ENCODE data around the gene SYT1. TPM values are rescaled to one million over a fixed set of nuclear protein-coding genes. Genes with fewer than 3 reads are reported as not detected.

Gene SYT1
- total and polyA plus RNA-seq, 2 donors (not counting 1 experiment from before 2014, with no cell fraction given), result 0.90 to 2.1 TPM

GRCh38 chr12:79356216-79356615, 491.6 kb downstream of the SYT1 start:
- H3K4me1 ChIP-seq (ENCODE audit: control insufficient read depth, extremely low read depth, insufficient read depth, low read length), result no peaks in the 10 kb centered on the region
- H3K27ac ChIP-seq (ENCODE audit: insufficient read depth, low read length), result no peak overlapping the region
- no peaks in the 10 kb centered on the region for H4K20me1 ChIP-seq (ENCODE audit: control insufficient read depth, extremely low read depth, insufficient read depth, low read length)
- TF ChIP-seq CTCF (conservative IDR thresholded peaks at IDR 0.05 in 1 of 2, IDR thresholded peaks at IDR 0.05 in 1 of 2; ENCODE audit: low read depth in 1 of 2, low read length in 2 of 2), result no peak
- TF ChIP-seq EZH2 (IDR thresholded peaks at IDR 0.05; ENCODE audit: low read length, missing control alignments), result no peak
- no peak for DNase-seq (ENCODE audit: low read depth in 2 of 2)
- H3K9me3 ChIP-seq (ENCODE audit: control insufficient read depth, insufficient read depth, low read depth, low read length), result no peaks in the 10 kb centered on the region
- no peaks in the 10 kb centered on the region for H3K36me3 ChIP-seq (ENCODE audit: control insufficient read depth, insufficient read depth, low read length)
- H3K9ac ChIP-seq (ENCODE audit: insufficient read depth, low read length), result no peak overlapping the region
- H3K4me3 ChIP-seq (replicated peaks in 1 of 4; ENCODE audit: control extremely low read depth in 1 of 4, insufficient read depth in 1 of 4, low read depth in 3 of 4, low read length in 4 of 4), result no peak overlapping the region
- H3K27me3 ChIP-seq (ENCODE audit: control insufficient read depth, insufficient read depth, low read length), result peaks cover 2% of the 10 kb centered on the region
- H3K4me2 ChIP-seq (ENCODE audit: extremely low read depth, insufficient read depth, low read length), result no peak overlapping the region
- no peak overlapping the region for H2AFZ ChIP-seq (ENCODE audit: low read length)
- no peaks in the 10 kb centered on the region for H3K79me2 ChIP-seq (ENCODE audit: control insufficient read depth, insufficient read depth, low read length)

GRCh38 chr12:79357048-79357447, 492.5 kb downstream of the SYT1 start:
- no peaks in the 10 kb centered on the region for H4K20me1 ChIP-seq (ENCODE audit: control insufficient read depth, extremely low read depth, insufficient read depth, low read length)
- H3K4me2 ChIP-seq (ENCODE audit: extremely low read depth, insufficient read depth, low read length), result no peak overlapping the region
- no peaks in the 10 kb centered on the region for H3K36me3 ChIP-seq (ENCODE audit: control insufficient read depth, insufficient read depth, low read length)
- no peak overlapping the region for H3K9ac ChIP-seq (ENCODE audit: insufficient read depth, low read length)
- H3K4me1 ChIP-seq (ENCODE audit: control insufficient read depth, extremely low read depth, insufficient read depth, low read length), result no peaks in the 10 kb centered on the region
- no peaks in the 10 kb centered on the region for H3K9me3 ChIP-seq (ENCODE audit: control insufficient read depth, insufficient read depth, low read depth, low read length)
- no peak overlapping the region for H2AFZ ChIP-seq (ENCODE audit: low read length)
- no peak overlapping the region for H3K27ac ChIP-seq (ENCODE audit: insufficient read depth, low read length)
- peaks cover 2% of the 10 kb centered on the region for H3K27me3 ChIP-seq (ENCODE audit: control insufficient read depth, insufficient read depth, low read length)
- H3K4me3 ChIP-seq (replicated peaks in 1 of 4; ENCODE audit: control extremely low read depth in 1 of 4, insufficient read depth in 1 of 4, low read depth in 3 of 4, low read length in 4 of 4), result no peak overlapping the region
- H3K79me2 ChIP-seq (ENCODE audit: control insufficient read depth, insufficient read depth, low read length), result no peaks in the 10 kb centered on the region
- TF ChIP-seq EZH2 (IDR thresholded peaks at IDR 0.05; ENCODE audit: low read length, missing control alignments) (no peak), CTCF (conservative IDR thresholded peaks at IDR 0.05 in 1 of 2, IDR thresholded peaks at IDR 0.05 in 1 of 2; ENCODE audit: low read depth in 1 of 2, low read length in 2 of 2) (no peak)
- no peak for DNase-seq (ENCODE audit: low read depth in 2 of 2)

- no peaks in the 10 kb centered on the region for H3K9me3 ChIP-seq (ENCODE audit: control insufficient read depth, insufficient read depth, low read depth, low read length)
- H3K4me1 ChIP-seq (ENCODE audit: control insufficient read depth, extremely low read depth, insufficient read depth, low read length), result no peaks in the 10 kb centered on the region
- H3K4me2 ChIP-seq (ENCODE audit: extremely low read depth, insufficient read depth, low read length), result no peak overlapping the region
- no peak overlapping the region for H3K4me3 ChIP-seq (replicated peaks in 1 of 4; ENCODE audit: control extremely low read depth in 1 of 4, insufficient read depth in 1 of 4, low read depth in 3 of 4, low read length in 4 of 4)
- no peaks in the 10 kb centered on the region for H3K27me3 ChIP-seq (ENCODE audit: control insufficient read depth, insufficient read depth, low read length)
- H2AFZ ChIP-seq (ENCODE audit: low read length), result no peak overlapping the region
- TF ChIP-seq EZH2 (IDR thresholded peaks at IDR 0.05; ENCODE audit: low read length, missing control alignments), result no peak
- no peak for TF ChIP-seq CTCF (conservative IDR thresholded peaks at IDR 0.05 in 1 of 2, IDR thresholded peaks at IDR 0.05 in 1 of 2; ENCODE audit: low read depth in 1 of 2, low read length in 2 of 2)
- no peak overlapping the region for H3K27ac ChIP-seq (ENCODE audit: insufficient read depth, low read length)
- peak in 1 of 2 donors; percentile 16 for DNase-seq (ENCODE audit: low read depth in 2 of 2)
- H3K79me2 ChIP-seq (ENCODE audit: control insufficient read depth, insufficient read depth, low read length), result no peaks in the 10 kb centered on the region
- no peak overlapping the region for H3K9ac ChIP-seq (ENCODE audit: insufficient read depth, low read length)
- no peaks in the 10 kb centered on the region for H4K20me1 ChIP-seq (ENCODE audit: control insufficient read depth, extremely low read depth, insufficient read depth, low read length)
- no peaks in the 10 kb centered on the region for H3K36me3 ChIP-seq (ENCODE audit: control insufficient read depth, insufficient read depth, low read length)
These were observed 494.2 kb downstream of the SYT1 start for GRCh38 chr12:79358716-79359300.
